Spleen (tissue), 11 donors: Measurements from ENCODE around the gene NMNAT1. TPM values are rescaled to one million over a fixed set of nuclear protein-coding genes. Genes with fewer than 3 reads are reported as not detected.
"Not testable (repeated sequence)": the region's sequence is repeated elsewhere in the genome, so short reads cannot be mapped to it uniquely, and the experiment has no call there.

Experiments used
- DNase-seq: peaks from one replicate; pipeline ENCODE4 v3.0.0-alpha.2; 2020
- H3K27ac ChIP-seq, 8 donors: fragments of 200-600 bp; sonication (generic) in 7 of 8; 1 replicate in 4 of 8; 2 replicates in 4 of 8; pipeline versions ENCODE4 v1.5.0 to v1.8.0; 2016 to 2021; ENCODE audit warnings: inconsistent platforms in 4 of 8, mild to moderate bottlenecking in 4 of 8, moderate library complexity in 1 of 8
- H3K27me3 ChIP-seq, 7 donors: fragments of 200-600 bp; sonication (generic) in 6 of 7; replicated peaks in 1 of 7; 1 replicate in 4 of 7; 2 replicates in 3 of 7; pipeline versions ENCODE4 v1.5.0 to v1.8.0; 2016 to 2021; ENCODE audit warnings: inconsistent platforms in 3 of 7, mild to moderate bottlenecking in 1 of 7
- H3K36me3 ChIP-seq, 6 donors: fragments of 200-600 bp; sonication (generic) in 5 of 6; 1 replicate in 4 of 6; 2 replicates in 2 of 6; pipeline versions ENCODE4 v1.5.0 to v1.8.0; 2016 to 2021; ENCODE audit warnings: inconsistent platforms in 2 of 6
- H3K4me1 ChIP-seq, 6 donors: fragments of 200-600 bp; sonication (generic) in 5 of 6; 1 replicate in 3 of 6; 2 replicates in 3 of 6; pipeline versions ENCODE4 v1.5.0 to v1.8.0; 2016 to 2021; ENCODE audit warnings: inconsistent platforms in 3 of 6
- H3K4me3 ChIP-seq, 8 donors: fragments of 200-600 bp; sonication (generic) in 7 of 8; 1 replicate in 4 of 8; 2 replicates in 4 of 8; pipeline versions ENCODE4 v1.5.0 to v1.8.0; 2016 to 2021; ENCODE audit warnings: inconsistent platforms in 4 of 8, mild to moderate bottlenecking in 4 of 8, moderate library complexity in 2 of 8
- H3K9me3 ChIP-seq, 8 donors: fragments of 200-600 bp; sonication (generic) in 7 of 8; 1 replicate in 4 of 8; 2 replicates in 4 of 8; pipeline versions ENCODE4 v1.5.0 to v1.8.0; 2016 to 2021; ENCODE audit warnings: inconsistent platforms in 4 of 8
- CTCF ChIP-seq, 11 experiments: fragments of 200-600 bp in 7 of 11; fragments of 450-650 bp in 4 of 11; sonication (generic) in 4 of 11; IDR thresholded peaks in 8 of 11; conservative IDR thresholded peaks in 3 of 11; 1 replicate in 7 of 11; 2 replicates in 4 of 11; pipeline versions ENCODE4 v1.4.0 to v1.8.0; 2016 to 2021; ENCODE audit warnings: antibody characterized with exemption in 11 of 11, inconsistent platforms in 4 of 11, mild to moderate bottlenecking in 1 of 11
- POLR2A ChIP-seq, 3 donors: fragments of 450-650 bp; IDR thresholded peaks; one replicate each; pipeline ENCODE4 v1.5.1; 2017; ENCODE audit warnings: antibody characterized with exemption in 3 of 3, mild to moderate bottlenecking in 1 of 3
- POLR2AphosphoS5 ChIP-seq, 3 donors: sonication (generic); formaldehyde crosslinking; IDR thresholded peaks; one replicate each; pipeline ENCODE4 v1.5.1; 2017; ENCODE audit warnings: antibody characterized with exemption in 3 of 3
- WGBS, 5 donors: extraction: QIAGEN DNeasy Blood & Tissue Kit in 3 of 5; methylation state at CpG; one replicate each; pipeline versions ENCODE4 v1.1.5 to v1.1.7; 2013 to 2018; 5-methylcytosine and 5-hydroxymethylcytosine counted together
- intact Hi-C: fragments of 100-400 bp; cut with DNase I; formaldehyde crosslinking; loops from one replicate; pipeline ENCODE4 v1.15.0; 2023; ENCODE audit warnings: low total_unique reads
- polyA plus RNA-seq, 3 donors: library from polyadenylated mRNA; stranded (reverse); fragments of 200-250 nt; gene quantifications; one replicate each; pipeline ENCODE4 v1.2.1, GENCODE V29; 2013
- total RNA-seq, 7 donors: library from RNA; depleted of rRNA in 3 of 7; stranded (reverse); fragments of >200 nt in 3 of 7; fragmentation: NEBNext Ultra II Directional in 4 of 7; extraction: Animal tissue kit (Norgen Biotek cat#: 25700) in 4 of 7; gene quantifications; one replicate each; pipeline versions ENCODE4 v1.1.0 to v1.2.1, GENCODE V29; 2016 to 2021
- donor health status: healthy with polysubstance abuse.
- donor health status: DM: no; HTN: no; CAD: no; lungs with moderate emphysema.
- donor health status: DM: no; HTN: no; CAD: no.
- donor health status: Bipolar disorder and iron deficiency.
- donor health status: healthy.
- donor health status: DM: no; HTN: no; CAD: no.
- donor health status: DM: yes; HTN: yes; CAD: no.

NMNAT1 gene
- total and polyA plus RNA-seq, 10 donors: 2.8 to 13.0 (median 8.1) TPM

- TF ChIP-seq CTCF (IDR thresholded peaks at IDR 0.05 in 8 of 11, conservative IDR thresholded peaks at IDR 0.05 in 3 of 11): no peak
- TF ChIP-seq POLR2A (IDR thresholded peaks at IDR 0.05): no peak
- no peak for TF ChIP-seq POLR2AphosphoS5 (IDR thresholded peaks at IDR 0.05)
- no peak overlapping the region for H3K27ac ChIP-seq
- H3K4me1 ChIP-seq: peaks cover 0 to 20% (median 7%) of the 10 kb centered on the region in 6 donors
- no peak for DNase-seq
- peaks cover 0 to 28% (median 0%) of the 10 kb centered on the region in 6 donors for H3K36me3 ChIP-seq
- H3K9me3 ChIP-seq: no peaks in the 10 kb centered on the region
- intact Hi-C loops: no loop called here
- no peak overlapping the region for H3K4me3 ChIP-seq
- H3K27me3 ChIP-seq: no peaks in the 10 kb centered on the region
- 69 to 93% (median 86%) methylated on average over 5 of the region's 5 CpGs for WGBS, 5 donors
These were observed 70.7 kb downstream of the NMNAT1 start for GRCh38 chr1:10014016-10014415.

DNA sequence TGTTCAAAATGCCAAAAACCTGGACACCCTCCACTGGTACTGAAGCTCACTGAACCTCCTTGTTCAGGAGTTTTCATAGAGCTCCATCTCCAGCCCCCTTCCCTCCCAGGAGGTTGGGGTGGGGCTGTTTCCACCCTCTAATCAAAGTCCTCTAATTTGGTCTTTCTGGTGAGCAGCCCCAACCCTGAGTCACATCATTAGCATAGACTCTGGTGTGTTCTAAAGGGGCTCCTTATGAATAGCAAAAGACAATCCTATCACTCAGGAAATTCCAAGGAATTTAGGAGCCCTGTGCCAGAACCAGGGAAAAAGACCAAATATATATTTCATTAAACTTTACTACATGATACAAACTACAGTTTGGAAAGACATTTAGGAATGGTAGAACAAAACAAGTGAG is 76.3 kb downstream of the NMNAT1 start:
- no peak for DNase-seq
- intact Hi-C loops: no loop called here
- Histone ChIP-seq H3K27ac (no peak overlapping the region), H3K9me3 (no peaks in the 10 kb centered on the region), H3K36me3 (no peaks in the 10 kb centered on the region), H3K4me3 (no peak overlapping the region), H3K27me3 (no peaks in the 10 kb centered on the region), H3K4me1 (peaks cover 0 to 30% (median 12%) of the 10 kb centered on the region in 6 donors)
- TF ChIP-seq POLR2A (IDR thresholded peaks at IDR 0.05) (no peak), POLR2AphosphoS5 (IDR thresholded peaks at IDR 0.05) (no peak), CTCF (IDR thresholded peaks at IDR 0.05 in 8 of 11, conservative IDR thresholded peaks at IDR 0.05 in 3 of 11) (no peak)

DNA sequence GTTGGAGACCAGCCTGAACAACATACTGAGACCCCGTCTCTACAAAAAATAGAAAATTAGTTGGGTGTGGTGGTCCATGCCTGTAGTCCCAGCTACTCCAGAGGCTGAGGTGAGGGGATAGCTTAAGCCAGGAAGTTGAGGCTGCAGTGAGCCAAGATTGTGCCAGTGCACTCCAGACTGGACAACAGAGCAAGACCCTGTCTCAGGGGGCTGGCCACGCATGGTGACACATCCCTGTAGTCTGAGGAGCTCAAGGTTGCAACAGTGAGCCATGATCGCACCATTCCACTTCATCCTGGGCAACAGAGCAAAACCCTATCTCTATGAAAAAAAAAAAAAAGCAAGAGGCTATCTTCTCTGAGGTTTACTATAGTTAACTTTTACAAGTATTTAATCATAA is 76.8 kb downstream of the NMNAT1 start:
- TF ChIP-seq POLR2A (IDR thresholded peaks at IDR 0.05) (no peak), CTCF (IDR thresholded peaks at IDR 0.05 in 8 of 11, conservative IDR thresholded peaks at IDR 0.05 in 3 of 11) (no peak), POLR2AphosphoS5 (IDR thresholded peaks at IDR 0.05) (no peak)
- Histone ChIP-seq H3K4me1 (peaks cover 0 to 29% (median 12%) of the 10 kb centered on the region in 6 donors), H3K27me3 (no peaks in the 10 kb centered on the region), H3K36me3 (no peaks in the 10 kb centered on the region), H3K9me3 (no peaks in the 10 kb centered on the region), H3K27ac (peak overlapping the region in 1 of 8 donors; percentile 16), H3K4me3 (no peak overlapping the region)
- no peak for DNase-seq
- 86 to 93% (median 91%) methylated on average over 3 of the region's 3 CpGs for WGBS, 5 donors
- intact Hi-C loops: no loop called here

GRCh38 chr1:10020678-10021077 is 77.4 kb downstream of the NMNAT1 start:
- WGBS, 5 donors: 80 to 89% (median 84%) methylated on average over 2 of the region's 2 CpGs

GRCh38 chr1:10021992-10022391 is 78.7 kb downstream of the NMNAT1 start:
- H3K27me3 ChIP-seq, H3K36me3 ChIP-seq, H3K9me3 ChIP-seq, DNase-seq, H3K4me3 ChIP-seq, intact Hi-C loops: not testable (repeated sequence)
- peaks cover 0 to 17% (median 5%) of the 10 kb centered on the region in 6 donors for H3K4me1 ChIP-seq
- WGBS, 5 donors: 82 to 94% (median 91%) methylated on average over 4 of the region's 4 CpGs
- H3K27ac ChIP-seq: peak overlapping the region in 4 of 8 donors; percentile 38 to 70 (median 54)

More at GRCh38 chr1:10020678-10021077, 77.4 kb downstream of the NMNAT1 start:
- DNase-seq, H3K27me3 ChIP-seq, intact Hi-C loops, H3K36me3 ChIP-seq, H3K4me3 ChIP-seq, H3K9me3 ChIP-seq: not testable (repeated sequence)
- Histone ChIP-seq H3K27ac (peak overlapping the region in 1 of 8 donors; percentile 16), H3K4me1 (peaks cover 0 to 23% (median 9%) of the 10 kb centered on the region in 6 donors)
